ENCODE results near the gene DYDC1. TPM values are rescaled to one million over a fixed set of nuclear protein-coding genes. Genes with fewer than 3 reads are reported as not detected.
"Not testable (repeated sequence)": the region's sequence is repeated elsewhere in the genome, so short reads cannot be mapped to it uniquely, and the experiment has no call there.

The DYDC1 gene
- total and polyA plus RNA-seq, 11 donors: not detected

GRCh38 chr10:80313523-80313922 lies 43.0 kb downstream of the DYDC1 start:
- WGBS, 4 donors: 65 to 89% (median 78%) methylated on average over 5 of the region's 5 CpGs
- intact Hi-C loops (cut with DNase I): no loop called here
- TF ChIP-seq POLR2A (IDR thresholded peaks at IDR 0.05): no peak
- TF ChIP-seq, protein P1, sequence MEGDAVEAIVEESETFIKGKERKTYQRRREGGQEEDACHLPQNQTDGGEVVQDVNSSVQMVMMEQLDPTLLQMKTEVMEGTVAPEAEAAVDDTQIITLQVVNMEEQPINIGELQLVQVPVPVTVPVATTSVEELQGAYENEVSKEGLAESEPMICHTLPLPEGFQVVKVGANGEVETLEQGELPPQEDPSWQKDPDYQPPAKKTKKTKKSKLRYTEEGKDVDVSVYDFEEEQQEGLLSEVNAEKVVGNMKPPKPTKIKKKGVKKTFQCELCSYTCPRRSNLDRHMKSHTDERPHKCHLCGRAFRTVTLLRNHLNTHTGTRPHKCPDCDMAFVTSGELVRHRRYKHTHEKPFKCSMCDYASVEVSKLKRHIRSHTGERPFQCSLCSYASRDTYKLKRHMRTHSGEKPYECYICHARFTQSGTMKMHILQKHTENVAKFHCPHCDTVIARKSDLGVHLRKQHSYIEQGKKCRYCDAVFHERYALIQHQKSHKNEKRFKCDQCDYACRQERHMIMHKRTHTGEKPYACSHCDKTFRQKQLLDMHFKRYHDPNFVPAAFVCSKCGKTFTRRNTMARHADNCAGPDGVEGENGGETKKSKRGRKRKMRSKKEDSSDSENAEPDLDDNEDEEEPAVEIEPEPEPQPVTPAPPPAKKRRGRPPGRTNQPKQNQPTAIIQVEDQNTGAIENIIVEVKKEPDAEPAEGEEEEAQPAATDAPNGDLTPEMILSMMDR (IDR thresholded peaks at IDR 0.05): no peak
- Histone ChIP-seq H3K27me3 (peaks cover 0 to 6% (median 0%) of the 10 kb centered on the region in 9 donors), H3K4me3 (no peak overlapping the region), H3K9me3 (peaks cover 0 to 13% (median 0%) of the 10 kb centered on the region in 12 donors), H3K27ac (no peak overlapping the region), H3K36me3 (no peaks in the 10 kb centered on the region), H3K4me1 (no peaks in the 10 kb centered on the region)
- DNase-seq (no peak), ATAC-seq (no peak)

- H3K9me3 ChIP-seq: peaks cover 0 to 17% (median 0%) of the 10 kb centered on the region in 12 donors
- ATAC-seq; DNase-seq; H3K4me1 ChIP-seq; H3K27ac ChIP-seq; intact Hi-C loops (cut with DNase I); H3K27me3 ChIP-seq; H3K4me3 ChIP-seq; H3K36me3 ChIP-seq: not testable (repeated sequence)
- WGBS, 4 donors: 71 to 83% (median 80%) methylated on average over 3 of the region's 3 CpGs
Observed at GRCh38 chr10:80305989-80306388, 50.6 kb downstream of the DYDC1 start.

GRCh38 chr10:80296942-80297341 lies 59.6 kb downstream of the DYDC1 start:
- ATAC-seq: no peak
- Histone ChIP-seq H3K36me3 (no peaks in the 10 kb centered on the region), H3K4me1 (no peaks in the 10 kb centered on the region), H3K4me3 (no peak overlapping the region), H3K27ac (no peak overlapping the region), H3K27me3 (no peaks in the 10 kb centered on the region), H3K9me3 (peaks cover 0 to 35% (median 8%) of the 10 kb centered on the region in 12 donors)
- WGBS, 4 donors: 77 to 86% (median 79%) methylated on average over 3 of the region's 3 CpGs
- intact Hi-C loops (cut with DNase I): no loop called here
- TF ChIP-seq, protein P1 (IDR thresholded peaks at IDR 0.05): no peak
- TF ChIP-seq POLR2A (IDR thresholded peaks at IDR 0.05): no peak
- no peak for DNase-seq

- no peaks in the 10 kb centered on the region for H3K36me3 ChIP-seq
- H3K4me1 ChIP-seq: no peaks in the 10 kb centered on the region
- no peak for ATAC-seq
- TF ChIP-seq POLR2A (IDR thresholded peaks at IDR 0.05): no peak
- TF ChIP-seq, protein P1 (IDR thresholded peaks at IDR 0.05): no peak
- H3K27me3 ChIP-seq: peaks cover 0 to 12% (median 0%) of the 10 kb centered on the region in 9 donors
- H3K9me3 ChIP-seq: peaks cover 0 to 14% (median 2%) of the 10 kb centered on the region in 12 donors
- intact Hi-C loops (cut with DNase I): no loop called here
- no peak overlapping the region for H3K4me3 ChIP-seq
- no peak for DNase-seq
- no peak overlapping the region for H3K27ac ChIP-seq
- WGBS, 4 donors: 89 to 95% (median 91%) methylated on average over 6 of the region's 6 CpGs
Observed at GRCh38 chr10:80292607-80293239, 63.8 kb downstream of the DYDC1 start.

Measured in heart left ventricle (tissue), 16 donors.